Measurements from ENCODE around the gene DOCK8.

DOCK8 gene

GRCh38 chr9:419571-420171, 205.0 kb downstream of the DOCK8 start:
- DNase-seq (ENCODE audit: low read depth), result no peak

DNA sequence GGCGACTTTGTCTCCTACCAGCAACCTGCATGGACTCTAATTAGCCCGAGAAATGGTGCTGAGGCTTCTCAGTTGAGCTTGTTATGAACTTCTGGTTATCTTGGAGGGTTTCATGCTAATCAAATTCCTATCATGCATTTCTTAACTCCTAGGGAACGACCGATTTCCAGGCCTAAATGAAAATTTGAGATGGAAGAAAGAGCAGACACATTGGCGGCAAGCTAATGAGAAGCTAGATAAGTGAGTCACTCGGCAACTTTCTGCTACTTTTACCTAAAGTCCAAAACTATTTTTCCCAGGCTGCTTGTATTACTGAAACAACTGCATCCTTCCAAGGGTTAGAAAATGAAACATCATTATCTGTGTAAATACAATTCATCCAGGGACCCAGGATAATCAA, 207.2 kb downstream of the DOCK8 start:
- DNase-seq (ENCODE audit: low read depth), result no peak

- no peak for DNase-seq (ENCODE audit: low read depth)
These were observed 211.6 kb downstream of the DOCK8 start for GRCh38 chr9:426264-426663.

DNA sequence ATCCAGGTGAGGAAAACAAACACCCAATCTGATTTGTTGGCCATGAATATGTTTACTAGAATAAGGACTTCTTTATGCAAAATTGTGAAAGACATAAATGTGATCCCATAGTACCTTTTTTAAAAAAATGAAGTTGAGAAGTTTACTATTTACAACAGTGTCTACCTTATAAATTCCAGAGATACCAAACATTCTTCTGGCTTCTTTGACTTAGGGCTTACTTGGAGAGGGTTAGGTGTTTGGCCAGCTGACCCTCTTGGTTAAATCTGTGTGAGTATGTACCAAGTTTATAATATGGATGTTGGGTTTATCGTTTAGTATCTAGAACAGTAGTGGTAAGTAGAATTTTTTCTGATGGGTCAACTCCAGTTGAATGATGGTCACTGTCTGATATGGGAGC, 212.3 kb downstream of the DOCK8 start:
- DNase-seq (ENCODE audit: low read depth), result no peak

- no peak for DNase-seq (ENCODE audit: low read depth)
These were observed 217.0 kb downstream of the DOCK8 start for GRCh38 chr9:431701-432100.

DNA sequence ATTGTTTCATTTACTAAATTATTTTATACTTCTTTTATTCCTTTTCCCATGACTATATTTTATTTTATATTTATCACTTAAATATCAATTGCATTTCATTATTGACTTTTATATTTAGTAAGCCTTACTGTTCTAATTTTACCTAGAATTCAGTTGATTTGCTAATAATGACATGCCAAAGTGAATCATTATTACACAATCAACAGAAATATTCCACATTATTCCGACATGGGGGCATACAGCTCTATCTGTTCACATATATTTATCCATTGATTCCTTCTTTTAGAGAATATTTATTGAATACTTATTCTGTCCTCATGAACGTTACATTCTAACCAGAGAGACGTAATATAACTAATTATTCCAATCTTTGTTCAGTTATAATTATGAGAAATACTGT, 221.8 kb downstream of the DOCK8 start:
- no peak for DNase-seq (ENCODE audit: low read depth)

- DNase-seq (ENCODE audit: low read depth), result no peak
These were observed 222.4 kb downstream of the DOCK8 start for GRCh38 chr9:437066-437465.

DNA sequence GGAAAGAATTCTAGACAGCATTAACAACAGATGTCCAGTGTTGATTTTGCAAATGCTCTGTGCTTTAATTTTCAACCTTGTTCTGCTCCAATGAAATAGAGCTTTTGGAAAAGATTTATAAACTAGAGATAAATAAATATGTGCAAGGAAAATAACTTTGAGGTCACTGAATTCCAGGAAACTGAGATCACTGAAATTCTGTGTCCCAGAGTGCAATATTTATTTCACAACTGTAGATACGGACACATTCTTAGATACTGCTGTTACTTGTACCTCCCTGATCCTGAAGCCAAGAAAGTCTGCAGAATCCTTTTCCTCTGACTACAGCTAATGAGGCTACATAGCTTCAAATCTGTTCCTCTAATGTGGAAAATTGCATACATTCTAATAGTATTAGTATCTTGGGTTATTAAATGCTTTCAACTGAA, 222.9 kb downstream of the DOCK8 start:
- DNase-seq (ENCODE audit: low read depth), result no peak

DNA sequence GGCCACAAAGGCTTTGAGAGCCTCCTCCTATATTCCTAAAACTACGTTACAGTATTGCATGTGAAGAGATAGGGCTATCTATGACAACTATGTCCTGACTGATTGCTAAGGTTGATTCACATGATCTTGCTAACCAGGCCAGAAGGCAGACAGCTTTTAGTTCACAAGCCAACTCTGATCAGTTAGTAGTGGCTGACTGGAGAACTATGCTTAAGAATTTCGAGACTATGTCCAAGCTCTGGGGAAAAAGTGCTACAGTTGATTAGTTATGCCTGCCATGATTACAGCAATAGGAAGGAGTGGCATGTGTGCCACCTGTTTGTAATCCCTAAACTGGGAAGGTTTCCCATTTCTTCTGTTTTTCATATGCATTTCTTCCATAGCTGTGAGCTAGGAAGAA, 223.4 kb downstream of the DOCK8 start:
- no peak for DNase-seq (ENCODE audit: low read depth)

GRCh38 chr9:438961-439768, 224.5 kb downstream of the DOCK8 start:
- no peak for DNase-seq (ENCODE audit: low read depth)

GRCh38 chr9:441126-441525, 226.5 kb downstream of the DOCK8 start:
- no peak for DNase-seq (ENCODE audit: low read depth)

GRCh38 chr9:444528-444927, 229.9 kb downstream of the DOCK8 start:
- DNase-seq (ENCODE audit: low read depth), result no peak

DNA sequence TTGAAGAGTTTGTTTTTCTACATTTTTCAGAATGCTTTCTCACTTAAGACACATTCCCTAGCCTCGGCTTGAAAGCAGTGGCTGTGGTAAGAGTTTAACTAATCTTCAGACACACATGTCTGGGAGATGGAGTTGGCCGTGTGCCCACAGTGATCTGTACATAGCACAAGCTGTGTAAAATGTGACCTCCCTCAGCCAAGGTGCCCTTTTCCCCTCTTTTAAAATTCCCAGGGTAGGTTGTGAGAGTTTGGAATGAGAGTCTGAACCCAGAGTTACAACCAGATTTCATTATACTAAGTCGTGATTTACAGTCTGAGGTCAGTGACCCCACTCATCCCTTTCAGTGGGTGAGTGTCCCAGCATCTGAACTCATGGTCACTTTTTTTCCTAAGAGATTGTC, 230.4 kb downstream of the DOCK8 start:
- no peak for DNase-seq (ENCODE audit: low read depth)

GRCh38 chr9:446074-446699, 231.5 kb downstream of the DOCK8 start:
- no peak for DNase-seq (ENCODE audit: low read depth)

- peak; percentile 47 for DNase-seq (ENCODE audit: low read depth)
These were observed 232.8 kb downstream of the DOCK8 start for GRCh38 chr9:447230-448025.

GRCh38 chr9:450057-450456, 235.4 kb downstream of the DOCK8 start:
- no peak for DNase-seq (ENCODE audit: low read depth)

DNA sequence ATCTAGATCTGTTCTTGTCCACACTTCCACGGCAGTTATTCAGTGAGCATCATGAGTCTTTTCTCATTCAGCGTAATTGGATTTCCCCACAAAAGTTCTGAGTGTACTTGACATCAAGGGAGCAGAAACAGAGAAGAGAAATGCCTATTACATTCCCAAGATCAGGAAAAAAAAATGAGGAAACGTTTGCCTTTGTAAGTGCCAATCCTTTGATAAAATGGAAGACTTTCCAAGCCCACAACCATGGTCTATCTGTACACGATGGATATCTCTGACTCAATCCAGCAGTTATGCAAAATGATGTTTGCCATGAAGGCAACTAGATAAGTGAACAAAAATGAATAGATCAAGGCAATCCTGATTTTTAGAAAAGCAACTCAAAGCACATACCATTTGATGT, 235.9 kb downstream of the DOCK8 start:
- DNase-seq (ENCODE audit: low read depth), result no peak

GRCh38 chr9:453832-454231, 239.2 kb downstream of the DOCK8 start:
- DNase-seq (ENCODE audit: low read depth), result no peak

DNA sequence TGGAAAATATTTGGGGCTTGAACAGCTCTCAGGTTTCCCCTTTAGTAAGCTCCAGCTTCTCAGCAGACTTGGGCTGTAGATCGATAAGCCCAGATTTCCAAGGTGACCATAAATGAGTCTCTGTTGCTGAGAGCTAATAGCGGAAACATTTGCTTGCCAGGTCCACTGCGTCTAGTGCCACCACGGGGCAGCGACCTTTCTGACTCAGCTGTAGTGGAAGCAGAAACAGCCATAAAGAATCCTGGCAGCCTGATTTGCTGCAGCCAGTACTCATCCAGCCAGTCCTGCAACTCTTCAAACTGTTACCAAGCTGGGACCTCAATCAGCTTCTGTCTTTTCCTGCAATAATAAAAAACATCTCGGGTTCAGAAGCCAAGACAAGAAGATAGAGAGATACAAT, 241.7 kb downstream of the DOCK8 start:
- no peak for DNase-seq (ENCODE audit: low read depth)

- no peak for DNase-seq (ENCODE audit: low read depth)
These were observed 243.9 kb downstream of the DOCK8 start for GRCh38 chr9:458590-458989.

- DNase-seq (ENCODE audit: low read depth), result no peak
These were observed 245.1 kb downstream of the DOCK8 start for GRCh38 chr9:459491-460444.

Measured in activated T-helper 9 cell treated with anti-CD3 and anti-CD28 coated beads, Interleukin-2, amount 50 U/mL, for 16 hours (primary cell).